ENCODE data around the gene SLC9C1.

Gene SLC9C1

GRCh38 chr3:112293368-112294321 lies at the start of gene SLC9C1:
TSS of gene SLC9C1 (minus strand) at chr3:112294216. CDS start at chr3:112286791, 7,425 bp downstream.
- no peak for DNase-seq (ENCODE audit: low read depth in 1 of 2, low spot score in 1 of 2)

- no peak for DNase-seq (ENCODE audit: low read depth in 1 of 2, low spot score in 1 of 2)
Observed at GRCh38 chr3:112341386-112341785, 47.4 kb upstream of the SLC9C1 start.

- no peak for DNase-seq (ENCODE audit: low read depth in 1 of 2, low spot score in 1 of 2)
Observed at GRCh38 chr3:112339609-112340008, 45.6 kb upstream of the SLC9C1 start.

- no peak for DNase-seq (ENCODE audit: low read depth in 1 of 2, low spot score in 1 of 2)
Observed at GRCh38 chr3:112339134-112339533, 45.1 kb upstream of the SLC9C1 start.

GRCh38 chr3:112338727-112339056 lies 44.7 kb upstream of the SLC9C1 start:
- DNase-seq (ENCODE audit: low read depth in 1 of 2, low spot score in 1 of 2), result no peak

- DNase-seq (ENCODE audit: low read depth in 1 of 2, low spot score in 1 of 2), result no peak
Observed at GRCh38 chr3:112338021-112338726, 44.2 kb upstream of the SLC9C1 start.

GRCh38 chr3:112335434-112335781 lies 41.4 kb upstream of the SLC9C1 start:
- DNase-seq (ENCODE audit: low read depth in 1 of 2, low spot score in 1 of 2), result no peak

- DNase-seq (ENCODE audit: low read depth in 1 of 2, low spot score in 1 of 2), result no peak
Observed at GRCh38 chr3:112334691-112335433, 40.8 kb upstream of the SLC9C1 start.

GRCh38 chr3:112333381-112334317 lies 39.6 kb upstream of the SLC9C1 start:
- DNase-seq (ENCODE audit: low read depth in 1 of 2, low spot score in 1 of 2), result no peak

GRCh38 chr3:112333002-112333380 lies 39.0 kb upstream of the SLC9C1 start, which contains the start of gene CD200:
TSS of gene CD200 (plus strand) at chr3:112333156. CDS start at chr3:112333213, 57 bp downstream.
- DNase-seq (ENCODE audit: low read depth in 1 of 2, low spot score in 1 of 2), result peak; percentile 11 to 12

GRCh38 chr3:112331851-112332250 lies 37.8 kb upstream of the SLC9C1 start:
- DNase-seq (ENCODE audit: low read depth in 1 of 2, low spot score in 1 of 2), result no peak

- DNase-seq (ENCODE audit: low read depth in 1 of 2, low spot score in 1 of 2), result no peak
Observed at GRCh38 chr3:112327371-112327951, 33.4 kb upstream of the SLC9C1 start.

GRCh38 chr3:112321867-112322652 lies 28.0 kb upstream of the SLC9C1 start:
- no peak for DNase-seq (ENCODE audit: low read depth in 1 of 2, low spot score in 1 of 2)

- DNase-seq (ENCODE audit: low read depth in 1 of 2, low spot score in 1 of 2), result no peak
Observed at GRCh38 chr3:112320691-112321090, 26.7 kb upstream of the SLC9C1 start.

- DNase-seq (ENCODE audit: low read depth in 1 of 2, low spot score in 1 of 2), result no peak
Observed at GRCh38 chr3:112319516-112320276, 25.7 kb upstream of the SLC9C1 start.

GRCh38 chr3:112315791-112316190 lies 21.8 kb upstream of the SLC9C1 start:
- DNase-seq (ENCODE audit: low read depth in 1 of 2, low spot score in 1 of 2), result no peak

- DNase-seq (ENCODE audit: low read depth in 1 of 2, low spot score in 1 of 2), result no peak
Observed at GRCh38 chr3:112314649-112315048, 20.6 kb upstream of the SLC9C1 start.

GRCh38 chr3:112308151-112308911 lies 14.3 kb upstream of the SLC9C1 start:
- DNase-seq (ENCODE audit: low read depth in 1 of 2, low spot score in 1 of 2), result no peak
